NCI-H1092 (cell line): ENCODE measurements around the gene PSENEN.

Source experiments
- DNase-seq: peaks from one replicate; lab custom pipeline; 2025; lab: John Stamatoyannopoulos, UW

The PSENEN gene

GRCh38 chr19:35733180-35734125 is 12.0 kb upstream of the PSENEN start:
- DNase-seq, result no peak

GRCh38 chr19:35734273-35734672 is 11.2 kb upstream of the PSENEN start:
- DNase-seq, result no peak

GRCh38 chr19:35734889-35735288 is 10.6 kb upstream of the PSENEN start:
- no peak for DNase-seq

- DNase-seq, result no peak
Measured at GRCh38 chr19:35736913-35737886, 8.3 kb upstream of the PSENEN start.

GRCh38 chr19:35738021-35738886 is 7.2 kb upstream of the PSENEN start:
- no peak for DNase-seq

GRCh38 chr19:35738887-35739229 is 6.6 kb upstream of the PSENEN start:
- no peak for DNase-seq

GRCh38 chr19:35739275-35740107 is 6.0 kb upstream of the PSENEN start:
- no peak for DNase-seq

GRCh38 chr19:35740108-35740422 is 5.4 kb upstream of the PSENEN start:
- no peak for DNase-seq

GRCh38 chr19:35740423-35741202 is 4.8 kb upstream of the PSENEN start:
- peak; percentile 92 for DNase-seq

- no peak for DNase-seq
Measured at GRCh38 chr19:35741203-35741515, 4.3 kb upstream of the PSENEN start.

GRCh38 chr19:35742121-35742724 is 3.2 kb upstream of the PSENEN start, which contains the start of gene IGFLR1:
Gene IGFLR1 (minus strand): TSS chr19:35742452. CDS start chr19:35741180, 1,272 bp downstream.
- no peak for DNase-seq

- DNase-seq, result no peak
Measured at GRCh38 chr19:35743640-35744429, 1.6 kb upstream of the PSENEN start.

GRCh38 chr19:35744430-35745327 is 772 bp upstream of the PSENEN start:
- peak; percentile 90 for DNase-seq

GRCh38 chr19:35746087-35746462 is 624 bp downstream of the PSENEN start:
- no peak for DNase-seq

- DNase-seq, result no peak
Measured at GRCh38 chr19:35746531-35746930, 1.1 kb downstream of the PSENEN start.

GRCh38 chr19:35748106-35749020 is 2.9 kb downstream of the PSENEN start, which contains the start of gene LIN37:
Gene LIN37 (plus strand): TSS chr19:35748576. CDS start chr19:35748725, 149 bp downstream.
- peak; percentile 95 for DNase-seq

- no peak for DNase-seq
Measured at GRCh38 chr19:35750167-35750566, 4.7 kb downstream of the PSENEN start.
